GM18861 (cell line): ENCODE data around the gene ARHGAP45.
"Not testable (repeated sequence)": the region's sequence is repeated elsewhere in the genome, so short reads cannot be mapped to it uniquely, and the experiment has no call there.

Experiments used
- ATAC-seq: cut with Tn5 transposase; IDR thresholded peaks from one replicate; pipeline ENCODE4 v1.9.1; 2021; ENCODE audit not compliant: unreplicated experiment

The ARHGAP45 gene

GRCh38 chr19:1066748-1067340 lies at the start of gene ARHGAP45:
ARHGAP45 (plus strand) TSS chr19:1067167; CDS start chr19:1067406, 239 bp downstream.
- peak; percentile 27 for ATAC-seq

GRCh38 chr19:1017906-1018305 lies 49.1 kb upstream of the ARHGAP45 start:
- ATAC-seq = no peak

- no peak for ATAC-seq
These were observed 48.6 kb upstream of the ARHGAP45 start for GRCh38 chr19:1018393-1018792.

GRCh38 chr19:1018932-1019615 lies 47.9 kb upstream of the ARHGAP45 start:
- ATAC-seq = no peak

GRCh38 chr19:1019616-1019961 lies 47.4 kb upstream of the ARHGAP45 start:
- ATAC-seq = no peak

GRCh38 chr19:1019980-1020867 lies 46.7 kb upstream of the ARHGAP45 start:
- no peak for ATAC-seq

GRCh38 chr19:1020868-1021425 lies 46.0 kb upstream of the ARHGAP45 start, which contains the start of gene TMEM259:
TMEM259 (minus strand) TSS chr19:1021123; CDS start chr19:1020996, 127 bp downstream.
- peak; percentile 64 for ATAC-seq

GRCh38 chr19:1023883-1024188 lies 43.1 kb upstream of the ARHGAP45 start:
- not testable (repeated sequence) for ATAC-seq

GRCh38 chr19:1025080-1025479 lies 41.9 kb upstream of the ARHGAP45 start:
- not testable (repeated sequence) for ATAC-seq

GRCh38 chr19:1025960-1026782 lies 40.8 kb upstream of the ARHGAP45 start, which contains the start of gene CNN2:
CNN2 (plus strand) TSS chr19:1026608; CDS start chr19:1026662, 54 bp downstream.
- peak; percentile 29 for ATAC-seq

- no peak for ATAC-seq
These were observed 40.0 kb upstream of the ARHGAP45 start for GRCh38 chr19:1026783-1027649.

GRCh38 chr19:1027650-1028061 lies 39.3 kb upstream of the ARHGAP45 start:
- no peak for ATAC-seq

GRCh38 chr19:1028062-1028926 lies 38.7 kb upstream of the ARHGAP45 start:
- ATAC-seq = no peak

GRCh38 chr19:1032264-1032867 lies 34.6 kb upstream of the ARHGAP45 start:
- no peak for ATAC-seq

GRCh38 chr19:1035998-1036621 lies 30.9 kb upstream of the ARHGAP45 start:
- ATAC-seq = no peak

GRCh38 chr19:1037621-1038064 lies 29.3 kb upstream of the ARHGAP45 start:
- peak; percentile 8 for ATAC-seq

GRCh38 chr19:1038978-1039645 lies 27.9 kb upstream of the ARHGAP45 start:
- no peak for ATAC-seq
